Measurements from ENCODE around the gene MAP3K7CL.
"Not testable (repeated sequence)": the region's sequence is repeated elsewhere in the genome, so short reads cannot be mapped to it uniquely, and the experiment has no call there.

MAP3K7CL gene

GRCh38 chr21:29155933-29156260 lies 25.5 kb downstream of the MAP3K7CL start:
- DNase-seq (ENCODE audit: low read depth in 1 of 2, low spot score in 1 of 2) = no peak

GRCh38 chr21:29157080-29157479 lies 26.6 kb downstream of the MAP3K7CL start:
- H3K4me3 ChIP-seq (replicated peaks; ENCODE audit: insufficient read depth, low read length) = no peak overlapping the region
- DNase-seq (ENCODE audit: low read depth in 1 of 2, low spot score in 1 of 2) = no peak
- no peak overlapping the region for H3K27ac ChIP-seq (replicated peaks)
- no peak for TF ChIP-seq CTCF (IDR thresholded peaks at IDR 0.05; ENCODE audit: insufficient read depth, low read length)
- TF ChIP-seq GABPA (IDR thresholded peaks at IDR 0.05; ENCODE audit: low read depth) = no peak
- no peak for TF ChIP-seq REST (IDR thresholded peaks at IDR 0.05; ENCODE audit: insufficient replicate concordance, low read depth)
- no peak for TF ChIP-seq SPI1 (IDR thresholded peaks at IDR 0.05; ENCODE audit: borderline replicate concordance, low read depth)
- no peak for TF ChIP-seq POLR2AphosphoS5 (IDR thresholded peaks at IDR 0.05; ENCODE audit: low read depth)
- H3K27me3 ChIP-seq (ENCODE audit: insufficient read depth, poor library complexity, severe bottlenecking) = no peaks in the 10 kb centered on the region

More at GRCh38 chr21:29155933-29156260, 25.5 kb downstream of the MAP3K7CL start:
- Histone ChIP-seq H3K27ac (replicated peaks) (no peak overlapping the region), H3K4me3 (replicated peaks; ENCODE audit: insufficient read depth, low read length) (no peak overlapping the region), H3K27me3 (ENCODE audit: insufficient read depth, poor library complexity, severe bottlenecking) (no peaks in the 10 kb centered on the region)
- TF ChIP-seq POLR2AphosphoS5 (IDR thresholded peaks at IDR 0.05; ENCODE audit: low read depth) (no peak), REST (IDR thresholded peaks at IDR 0.05; ENCODE audit: insufficient replicate concordance, low read depth) (no peak), CTCF (IDR thresholded peaks at IDR 0.05; ENCODE audit: insufficient read depth, low read length) (no peak), SPI1 (IDR thresholded peaks at IDR 0.05; ENCODE audit: borderline replicate concordance, low read depth) (no peak), GABPA (IDR thresholded peaks at IDR 0.05; ENCODE audit: low read depth) (no peak)

GRCh38 chr21:29159842-29160241 lies 29.4 kb downstream of the MAP3K7CL start:
- DNase-seq (ENCODE audit: low read depth in 1 of 2, low spot score in 1 of 2) = no peak
- TF ChIP-seq GABPA (IDR thresholded peaks at IDR 0.05; ENCODE audit: low read depth) (no peak), REST (IDR thresholded peaks at IDR 0.05; ENCODE audit: insufficient replicate concordance, low read depth) (no peak), CTCF (IDR thresholded peaks at IDR 0.05; ENCODE audit: insufficient read depth, low read length) (no peak), POLR2AphosphoS5 (IDR thresholded peaks at IDR 0.05; ENCODE audit: low read depth) (no peak), SPI1 (IDR thresholded peaks at IDR 0.05; ENCODE audit: borderline replicate concordance, low read depth) (no peak)

GRCh38 chr21:29162825-29163224 lies 32.4 kb downstream of the MAP3K7CL start:
- H3K27me3 ChIP-seq (ENCODE audit: insufficient read depth, poor library complexity, severe bottlenecking); DNase-seq (ENCODE audit: low read depth in 1 of 2, low spot score in 1 of 2); H3K4me3 ChIP-seq (replicated peaks; ENCODE audit: insufficient read depth, low read length): not testable (repeated sequence)
- H3K27ac ChIP-seq (replicated peaks) = peak overlapping the region; percentile 58

More at GRCh38 chr21:29159842-29160241, 29.4 kb downstream of the MAP3K7CL start:
- Histone ChIP-seq H3K27me3 (ENCODE audit: insufficient read depth, poor library complexity, severe bottlenecking) (no peaks in the 10 kb centered on the region), H3K4me3 (replicated peaks; ENCODE audit: insufficient read depth, low read length) (no peak overlapping the region), H3K27ac (replicated peaks) (no peak overlapping the region)
